Suppressor macrophage (primary cell): ENCODE measurements around the gene CEND1.

ENCODE experiments used
- DNase-seq, 4 experiments: peaks; one replicate each; pipeline ENCODE4 v3.0.0-alpha.2; 2020 to 2022
- total RNA-seq, 17 experiments: gene quantifications; one replicate each; lab custom pipeline; 2026; ENCODE audit warnings: mixed read lengths in 6 of 17, inconsistent platforms in 3 of 17; lab: John Stamatoyannopoulos, UW

CEND1 gene
- 0 to 0.44 (median 0) reads per million in 17 experiments for total RNA-seq

- peak in 3 of 4 experiments; percentile 19 to 50 (median 44) for DNase-seq
Measured at GRCh38 chr11:789943-790342, at the start of gene CEND1. Gene CEND1, minus strand, starts transcription at chr11:790090. Its CDS starts 1,514 bp downstream, at chr11:788576.

DNA sequence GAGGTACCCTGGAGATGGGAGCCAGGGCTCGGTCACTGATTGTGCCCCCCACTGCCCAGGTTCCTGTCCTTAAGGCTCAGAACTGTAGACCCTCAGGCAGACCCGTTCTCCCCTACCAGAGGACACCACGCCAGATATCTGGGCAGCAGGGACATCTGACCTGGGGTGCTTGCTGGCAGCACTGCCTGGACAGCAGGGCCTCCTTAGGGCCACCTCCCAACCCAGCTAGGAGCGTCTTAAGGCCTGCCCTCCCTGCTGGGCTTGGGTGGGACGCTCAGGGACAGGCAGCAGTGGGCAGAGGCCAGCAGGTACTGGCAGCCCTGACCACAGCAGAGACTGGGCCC, 49.4 kb upstream of the CEND1 start:
- no peak for DNase-seq

DNA sequence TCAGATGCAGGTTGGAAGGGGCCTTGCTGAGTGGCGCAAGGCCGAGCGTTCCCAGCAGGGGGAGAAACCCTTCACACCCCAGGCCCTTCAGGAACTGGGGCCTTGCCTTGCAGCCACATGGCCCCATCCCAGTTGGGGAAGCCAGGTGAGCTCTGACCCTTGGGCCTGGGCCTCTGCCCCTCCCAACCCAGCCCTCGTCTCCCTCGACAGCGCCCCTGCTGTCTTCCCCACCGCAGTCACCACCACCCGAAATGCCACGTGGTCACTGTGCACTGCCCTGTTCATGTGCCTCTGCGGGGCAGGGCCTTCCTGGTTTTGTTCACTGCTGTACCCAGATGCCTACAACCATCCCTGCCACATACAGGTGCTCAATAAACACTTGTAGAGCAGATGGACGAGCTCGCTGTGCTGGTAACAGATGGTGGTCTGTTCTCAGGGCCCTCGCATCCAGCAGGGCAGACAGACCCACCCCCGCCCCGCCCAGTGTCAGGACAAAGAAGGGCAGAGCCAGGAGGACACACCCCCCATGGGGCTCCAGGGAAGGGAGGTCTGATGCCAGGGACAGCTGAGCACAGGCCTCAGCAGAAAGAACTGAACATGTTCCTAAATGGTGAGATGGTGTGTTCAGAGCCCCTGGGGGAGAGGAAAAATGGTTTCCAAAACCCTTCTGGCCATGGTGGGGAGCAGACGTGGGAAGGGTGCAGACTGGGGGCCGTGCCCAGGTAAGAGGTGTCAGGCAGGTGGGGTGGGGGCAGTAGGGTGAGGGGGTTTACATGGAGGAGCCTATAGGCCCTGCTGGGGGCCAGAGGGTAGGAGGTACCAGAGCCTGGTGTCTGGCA, 48.8 kb upstream of the CEND1 start:
- DNase-seq, result no peak

DNA sequence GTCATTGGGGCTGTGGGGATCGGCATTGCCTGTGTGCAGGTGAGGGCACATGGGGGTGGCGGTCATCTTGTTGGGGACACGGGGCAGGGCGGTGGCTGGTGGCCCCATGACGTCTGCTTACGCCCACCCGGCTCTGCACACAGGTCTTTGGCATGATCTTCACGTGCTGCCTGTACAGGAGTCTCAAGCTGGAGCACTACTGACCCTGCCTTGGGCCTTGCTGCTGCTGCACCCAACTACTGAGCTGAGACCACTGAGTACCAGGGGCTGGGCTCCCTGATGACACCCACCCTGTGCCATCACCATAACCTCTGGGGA, 48.1 kb upstream of the CEND1 start:
- DNase-seq, result no peak

- no peak for DNase-seq
Measured at GRCh38 chr11:837189-837989, 47.5 kb upstream of the CEND1 start.

DNA sequence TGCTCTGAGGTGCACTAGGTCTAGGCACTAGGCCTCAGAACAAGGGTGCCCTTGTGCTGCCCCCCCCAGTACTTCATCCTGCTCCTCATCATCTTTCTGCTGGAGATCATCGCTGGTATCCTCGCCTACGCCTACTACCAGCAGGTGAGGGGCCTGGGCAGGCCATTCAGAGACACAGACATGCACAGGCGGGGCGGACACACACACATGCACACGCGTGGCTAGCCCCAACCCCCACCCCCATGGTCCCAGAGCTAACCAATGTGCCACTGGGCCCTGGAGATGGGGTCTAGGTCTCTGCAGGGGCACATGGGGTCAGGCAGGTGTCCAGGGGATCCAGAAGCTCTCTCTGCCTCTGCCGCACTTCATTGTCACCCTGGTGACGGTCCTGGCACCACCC, 46.8 kb upstream of the CEND1 start:
- DNase-seq, result no peak

DNA sequence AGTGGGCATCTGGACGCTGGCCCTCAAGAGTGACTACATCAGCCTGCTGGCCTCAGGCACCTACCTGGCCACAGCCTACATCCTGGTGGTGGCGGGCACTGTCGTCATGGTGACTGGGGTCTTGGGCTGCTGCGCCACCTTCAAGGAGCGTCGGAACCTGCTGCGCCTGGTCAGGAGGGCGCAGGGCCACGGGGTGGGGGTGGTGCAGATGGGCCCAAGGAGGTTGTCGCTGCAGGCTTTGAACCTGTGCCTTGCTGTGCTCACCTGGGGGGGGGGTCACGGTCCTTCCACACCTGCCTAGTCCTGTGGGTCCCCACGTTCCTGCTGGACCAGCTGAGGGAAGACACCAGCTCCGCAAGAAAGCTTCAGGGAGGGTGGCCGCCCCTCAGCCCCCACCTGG, 46.4 kb upstream of the CEND1 start:
- no peak for DNase-seq

DNA sequence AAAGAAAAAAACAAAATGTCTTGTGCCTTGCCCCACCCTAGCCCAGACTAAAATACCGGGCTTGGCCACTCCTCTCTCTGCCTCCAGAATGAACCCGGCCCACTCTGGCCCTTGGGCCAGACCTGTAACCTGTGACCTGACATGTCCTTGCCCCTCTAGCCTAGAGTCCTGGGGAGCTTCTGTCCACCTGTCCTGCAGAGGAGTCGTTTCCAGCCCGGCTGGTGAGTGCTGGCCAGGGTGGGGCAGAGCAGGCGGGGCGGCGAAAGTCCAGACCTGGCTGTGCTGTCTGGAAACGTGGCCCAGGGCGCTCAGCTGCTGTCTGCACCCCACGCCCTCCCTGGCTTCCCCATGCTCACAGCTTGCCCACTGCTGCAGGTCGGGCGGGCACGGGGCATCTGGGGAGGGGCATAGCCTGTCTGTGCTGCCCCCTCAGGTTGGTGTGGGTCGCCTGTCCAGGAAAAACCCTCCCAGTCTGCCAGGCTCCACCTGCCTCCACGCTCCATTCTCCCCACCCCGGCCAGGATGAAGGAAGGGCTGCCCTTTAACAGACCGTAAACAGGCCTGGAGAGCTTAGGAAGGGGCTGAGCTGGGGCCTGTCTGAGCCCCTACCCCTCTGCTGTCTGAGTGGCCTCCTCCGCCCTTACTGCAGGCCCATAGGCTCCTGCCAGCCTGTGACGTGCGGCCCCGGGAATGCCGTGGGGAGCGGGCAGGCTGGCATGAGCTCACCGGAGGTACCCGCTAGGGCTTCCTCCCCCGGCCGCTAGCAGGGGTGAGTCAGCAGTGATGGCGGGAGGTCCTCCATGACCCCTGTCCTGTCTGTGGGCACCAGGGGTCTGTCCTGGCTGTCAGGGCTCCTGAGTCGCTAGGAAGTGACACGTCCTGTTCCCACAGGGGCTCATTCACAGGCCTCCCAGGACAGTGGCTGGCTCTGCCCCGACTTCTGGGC, 44.8 kb upstream of the CEND1 start:
- peak; percentile 60 to 79 (median 73) for DNase-seq

DNA sequence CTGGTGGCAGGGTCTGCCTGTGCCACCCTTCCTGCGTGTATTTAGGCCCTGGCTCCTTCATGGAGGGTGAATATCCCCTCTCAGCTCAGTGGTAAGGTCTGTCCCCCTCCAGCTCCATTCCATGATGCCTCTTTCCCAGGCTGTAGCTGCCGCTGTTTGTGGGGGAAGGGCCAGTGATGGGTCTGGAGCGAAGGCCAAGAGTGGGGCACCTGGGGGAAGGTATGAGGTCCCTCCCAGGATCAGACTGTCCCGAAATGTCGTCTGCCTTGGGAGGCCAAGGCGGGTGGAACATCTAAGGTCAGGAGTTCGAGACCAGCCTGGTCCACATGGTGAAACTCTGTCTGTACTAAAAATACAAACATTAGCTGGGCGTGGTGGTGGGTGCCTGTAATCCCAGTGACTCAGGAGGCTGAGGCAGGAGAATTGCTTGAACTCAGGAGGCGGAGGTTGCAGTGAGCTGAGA, 44.0 kb upstream of the CEND1 start:
- DNase-seq, result peak in 1 of 4 experiments; percentile 52

GRCh38 chr11:833114-833791, 43.4 kb upstream of the CEND1 start:
- DNase-seq, result peak; percentile 48 to 82 (median 65)

- DNase-seq, result peak; percentile 65 to 89 (median 78)
Measured at GRCh38 chr11:832529-833113, 42.7 kb upstream of the CEND1 start, which contains the start of gene CD151. Gene CD151, plus strand, starts transcription at chr11:832952. Its CDS starts 3,118 bp downstream, at chr11:836070.

GRCh38 chr11:831961-832528, 42.2 kb upstream of the CEND1 start:
- DNase-seq, result no peak

GRCh38 chr11:831118-831864, 41.4 kb upstream of the CEND1 start:
- no peak for DNase-seq

DNA sequence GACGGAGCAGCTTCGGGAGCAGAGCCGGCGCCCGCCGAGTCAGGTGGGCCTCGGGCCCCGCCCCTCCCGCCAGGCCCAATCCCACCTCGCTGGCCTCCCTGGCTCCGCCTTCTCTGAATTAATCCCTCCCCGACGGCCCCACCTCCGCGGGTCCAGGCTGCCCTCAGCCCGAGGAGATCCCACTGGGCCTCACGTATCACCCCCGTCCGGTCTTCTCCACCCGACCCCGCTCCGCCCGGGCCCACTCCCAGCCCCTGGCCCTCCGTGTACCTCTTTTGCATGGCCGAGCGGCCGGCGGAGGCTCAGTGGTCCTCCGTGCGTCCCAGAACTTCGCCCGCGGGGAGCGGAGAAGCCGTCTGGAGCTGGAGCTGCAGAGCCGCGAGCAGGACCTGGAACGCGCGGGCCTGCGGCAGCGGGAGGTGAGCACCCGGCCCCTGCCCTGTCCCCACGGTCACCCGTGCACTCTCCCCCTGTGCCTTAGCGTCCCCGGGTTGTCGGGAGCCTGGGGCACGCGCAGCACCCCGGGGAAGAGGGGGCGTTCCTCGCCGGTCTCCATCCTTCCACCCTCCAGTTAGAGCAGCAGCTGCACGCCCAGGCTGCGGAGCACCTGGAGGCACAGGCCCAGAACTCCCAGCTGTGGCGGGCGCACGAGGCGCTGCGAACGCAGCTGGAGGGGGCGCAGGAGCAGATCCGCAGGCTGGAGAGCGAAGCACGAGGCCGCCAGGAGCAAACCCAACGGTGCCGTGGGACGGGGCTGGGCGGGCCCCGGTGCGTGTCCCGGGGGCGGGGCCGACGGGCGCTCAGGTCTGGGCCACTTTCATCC, 40.6 kb upstream of the CEND1 start:
- peak; percentile 56 to 77 (median 60) for DNase-seq

GRCh38 chr11:829847-830294, 40.0 kb upstream of the CEND1 start:
- peak in 2 of 4 experiments; percentile 39 to 54 for DNase-seq

DNA sequence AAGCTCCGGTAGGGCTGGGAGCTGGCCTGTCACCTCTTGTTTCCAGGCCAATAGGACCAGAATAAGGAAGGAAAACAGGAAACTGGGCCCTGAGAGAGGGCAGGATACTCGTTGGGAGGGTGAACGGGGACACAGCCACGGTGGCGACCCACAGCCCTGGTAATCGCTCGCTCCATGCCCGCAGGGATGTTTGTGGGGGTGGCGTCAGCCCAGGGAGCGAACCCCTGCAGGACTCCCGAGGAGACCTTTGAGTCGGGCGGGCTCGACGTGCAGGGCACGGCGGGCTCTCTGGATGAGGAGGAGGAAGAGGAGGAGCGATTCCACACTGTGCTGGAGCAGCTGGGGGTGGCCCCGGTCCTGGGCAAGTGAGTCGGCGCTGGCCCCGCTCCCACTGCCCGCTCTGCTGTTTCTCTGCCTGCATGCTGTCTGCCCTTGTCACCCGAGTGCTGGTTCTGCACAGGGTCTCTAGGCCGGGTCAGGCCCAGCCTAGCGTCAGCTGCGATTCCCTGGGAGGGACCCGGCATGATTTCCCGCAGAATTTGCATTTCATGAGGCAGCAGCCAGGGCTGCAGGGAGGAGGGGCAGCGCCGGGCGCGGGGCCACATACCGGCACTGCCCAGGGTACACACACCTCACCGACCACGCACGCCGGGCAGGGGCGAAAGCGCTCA, 39.4 kb upstream of the CEND1 start:
- peak; percentile 39 to 61 (median 50) for DNase-seq

DNA sequence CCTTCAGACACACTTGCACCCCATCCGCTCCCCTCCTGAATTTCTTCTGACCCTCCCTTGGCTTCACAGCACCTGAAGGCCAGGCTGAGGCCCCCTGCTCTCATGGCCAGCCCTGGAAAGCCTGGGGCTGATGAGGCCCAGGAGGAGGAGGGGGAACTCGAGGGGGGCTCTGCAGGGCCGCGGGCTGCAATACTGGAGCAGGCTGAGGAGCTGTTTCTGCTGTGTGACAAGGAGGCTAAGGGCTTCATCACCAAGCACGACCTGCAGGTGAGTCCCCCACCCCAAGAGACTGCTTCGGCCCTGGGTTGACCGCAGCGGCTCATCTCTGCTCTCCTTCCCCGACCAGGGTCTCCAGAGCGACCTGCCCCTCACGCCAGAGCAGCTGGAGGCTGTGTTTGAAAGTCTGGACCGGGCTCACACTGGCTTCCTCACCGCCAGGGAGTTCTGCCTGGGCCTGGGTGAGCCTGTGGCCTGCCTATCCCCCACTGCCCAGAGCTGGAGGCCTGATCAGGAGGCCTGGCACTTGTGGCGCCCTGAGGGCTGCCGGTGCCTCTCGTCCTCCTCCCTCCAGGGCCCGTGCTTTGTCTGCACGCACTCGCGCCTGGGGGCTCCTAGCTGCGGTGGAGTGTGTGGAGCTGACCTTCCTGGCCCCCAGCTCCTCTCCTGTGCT, 38.8 kb upstream of the CEND1 start:
- DNase-seq, result no peak

DNA sequence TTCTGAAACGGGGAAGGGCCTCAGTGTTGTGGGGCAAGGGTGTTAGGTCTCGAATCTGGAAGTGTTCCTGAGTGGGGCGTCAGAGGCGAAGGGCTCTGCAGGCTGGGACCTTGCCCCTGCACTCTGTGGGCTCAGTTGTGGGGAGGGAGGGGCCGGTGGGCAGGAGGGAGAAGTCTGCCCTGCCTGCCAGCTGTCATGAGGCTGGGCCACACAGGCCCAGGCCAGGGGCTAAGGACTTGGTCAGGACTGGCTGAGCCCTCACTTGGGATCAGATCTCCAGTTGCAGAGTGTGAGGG, 38.0 kb upstream of the CEND1 start, which contains the start of gene CRACR2B:
Gene CRACR2B (plus strand): TSS at position 23 of the 296 bp plus-strand sequence. CDS start 689 bp downstream, outside the sequence.
- DNase-seq, result no peak
